HK-2 (cell line): ENCODE data around the gene CYP17A1.
A peak's percentile ranks its signal among the peaks of the same experiment; 100 is the strongest.
"Not testable (repeated sequence)": the region's sequence is repeated elsewhere in the genome, so short reads cannot be mapped to it uniquely, and the experiment has no call there.

Experiments used
- DNase-seq: peaks from one replicate; pipeline ENCODE4 v3.0.0-alpha.2; 2018; ENCODE audit not compliant: unreplicated experiment

CYP17A1 gene

GRCh38 chr10:102835007-102835482 lies 2.2 kb downstream of the CYP17A1 start:
- DNase-seq: peak; percentile 72

- DNase-seq: no peak
Observed at GRCh38 chr10:102834143-102834542, 3.1 kb downstream of the CYP17A1 start.

GRCh38 chr10:102832987-102833386 lies 4.2 kb downstream of the CYP17A1 start:
- DNase-seq: no peak

- no peak for DNase-seq
Observed at GRCh38 chr10:102832248-102832647, 5.0 kb downstream of the CYP17A1 start.

GRCh38 chr10:102831322-102832071 lies 5.7 kb downstream of the CYP17A1 start:
- no peak for DNase-seq

- no peak for DNase-seq
Observed at GRCh38 chr10:102827597-102827975, 9.6 kb downstream of the CYP17A1 start.

GRCh38 chr10:102826148-102826796 lies 10.9 kb downstream of the CYP17A1 start:
- no peak for DNase-seq

- no peak for DNase-seq
Observed at GRCh38 chr10:102824664-102825063, 12.5 kb downstream of the CYP17A1 start.

GRCh38 chr10:102822222-102822621 lies 15.0 kb downstream of the CYP17A1 start:
- DNase-seq: no peak

GRCh38 chr10:102820008-102820407 lies 17.2 kb downstream of the CYP17A1 start:
- DNase-seq: not testable (repeated sequence)

- no peak for DNase-seq
Observed at GRCh38 chr10:102819054-102819453, 18.2 kb downstream of the CYP17A1 start.

GRCh38 chr10:102817175-102817574 lies 20.0 kb downstream of the CYP17A1 start:
- DNase-seq: no peak

GRCh38 chr10:102815790-102816549 lies 21.2 kb downstream of the CYP17A1 start:
- DNase-seq: no peak

- peak; percentile 44 for DNase-seq
Observed at GRCh38 chr10:102814873-102815661, 22.1 kb downstream of the CYP17A1 start.

GRCh38 chr10:102814453-102814871 lies 22.8 kb downstream of the CYP17A1 start:
- DNase-seq: peak; percentile 35

GRCh38 chr10:102813734-102814452 lies 23.3 kb downstream of the CYP17A1 start:
- no peak for DNase-seq

- DNase-seq: no peak
Observed at GRCh38 chr10:102813017-102813541, 24.1 kb downstream of the CYP17A1 start.

GRCh38 chr10:102812231-102812876 lies 24.9 kb downstream of the CYP17A1 start:
- DNase-seq: no peak

- no peak for DNase-seq
Observed at GRCh38 chr10:102811346-102811745, 25.9 kb downstream of the CYP17A1 start.

- no peak for DNase-seq
Observed at GRCh38 chr10:102808380-102808779, 28.8 kb downstream of the CYP17A1 start.
